Lower lobe of right lung (tissue), 2 donors: ENCODE results near the gene PLA2G5. TPM values are rescaled to one million over a fixed set of nuclear protein-coding genes. Genes with fewer than 3 reads are reported as not detected.

Source experiments
- ATAC-seq, 2 donors: fragments of 200-7000 bp; cut with Tn5 transposase; one replicate each; pipeline ENCODE4 v1.9.1; 2020 to 2022; ENCODE audit warnings: mild to moderate bottlenecking in 2 of 2, moderate library complexity in 2 of 2
- DNase-seq: peaks from one replicate; pipeline ENCODE4 v3.0.0-alpha.2; 2020
- H3K27ac ChIP-seq: fragments of 200-600 bp; one replicate; pipeline ENCODE4 v1.8.0; 2022
- H3K27me3 ChIP-seq: fragments of 200-600 bp; one replicate; pipeline ENCODE4 v1.8.0; 2022; ENCODE audit warnings: low read depth
- H3K36me3 ChIP-seq: fragments of 200-600 bp; one replicate; pipeline ENCODE4 v1.8.0; 2022; ENCODE audit warnings: mild to moderate bottlenecking
- H3K4me1 ChIP-seq: fragments of 200-600 bp; one replicate; pipeline ENCODE4 v1.8.0; 2022
- H3K4me3 ChIP-seq: fragments of 200-600 bp; one replicate; pipeline ENCODE4 v1.8.0; 2022; ENCODE audit warnings: mild to moderate bottlenecking
- H3K9me3 ChIP-seq: fragments of 200-600 bp; one replicate; pipeline ENCODE4 v1.8.0; 2022
- intact Hi-C: fragments of 100-400 bp; cut with DNase I; formaldehyde crosslinking; loops from one replicate; pipeline ENCODE4 v1.11.0; 2022
- total RNA-seq: library from RNA; stranded (reverse); fragmentation: NEBNext Ultra II Directional; extraction: Animal tissue kit (Norgen Biotek cat#: 25700); gene quantifications from one replicate; pipeline ENCODE4 v1.2.1, GENCODE V29; 2021
- TF ChIP-seq, protein P1 (sequence below): fragments of 200-600 bp; IDR thresholded peaks from one replicate; pipeline ENCODE4 v1.8.0; 2022; ENCODE audit warnings: antibody characterized with exemption, mild to moderate bottlenecking
- donor health status: DM: no; HTN: yes; CAD: no; lungs with severe emphysema.

The PLA2G5 gene
- total RNA-seq, 1 donor from 2014 or later: 7.4 TPM

DNA sequence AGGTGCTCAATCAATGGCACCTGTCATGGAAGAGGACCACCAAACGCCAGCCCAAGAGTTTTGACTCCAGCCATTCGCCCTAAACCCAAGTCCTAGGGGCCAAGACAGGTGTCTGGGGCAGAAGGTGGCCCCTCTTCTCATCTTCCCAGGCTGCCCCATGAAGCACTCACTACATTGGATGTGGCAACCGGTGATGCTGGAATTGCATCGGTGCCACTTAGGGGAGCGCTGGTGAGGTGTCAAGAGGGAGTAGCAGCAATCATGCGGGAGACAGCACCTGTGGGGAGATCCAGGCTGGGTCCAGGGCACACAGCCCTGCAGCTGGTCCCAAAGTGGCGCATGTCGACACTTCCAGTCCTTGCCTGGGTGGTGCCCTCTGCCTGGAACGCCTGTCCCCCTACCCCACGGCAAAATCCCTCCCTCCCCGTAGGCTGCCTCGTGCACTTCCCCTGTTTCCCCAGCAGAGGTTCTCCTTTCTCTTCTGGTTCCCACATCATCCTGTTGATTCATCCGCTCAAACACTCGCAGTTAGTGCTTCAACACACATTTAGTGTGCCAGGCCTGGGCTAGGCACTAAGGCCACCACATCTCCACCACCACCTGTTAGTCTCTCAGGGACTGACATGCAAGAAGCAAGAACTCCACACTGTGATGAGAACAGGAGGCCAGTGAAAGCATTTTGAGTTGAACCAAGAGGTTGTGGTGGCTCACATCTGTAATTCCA, 30.8 kb downstream of the PLA2G5 start:
- no peaks in the 10 kb centered on the region for H3K27me3 ChIP-seq
- TF ChIP-seq, protein P1, sequence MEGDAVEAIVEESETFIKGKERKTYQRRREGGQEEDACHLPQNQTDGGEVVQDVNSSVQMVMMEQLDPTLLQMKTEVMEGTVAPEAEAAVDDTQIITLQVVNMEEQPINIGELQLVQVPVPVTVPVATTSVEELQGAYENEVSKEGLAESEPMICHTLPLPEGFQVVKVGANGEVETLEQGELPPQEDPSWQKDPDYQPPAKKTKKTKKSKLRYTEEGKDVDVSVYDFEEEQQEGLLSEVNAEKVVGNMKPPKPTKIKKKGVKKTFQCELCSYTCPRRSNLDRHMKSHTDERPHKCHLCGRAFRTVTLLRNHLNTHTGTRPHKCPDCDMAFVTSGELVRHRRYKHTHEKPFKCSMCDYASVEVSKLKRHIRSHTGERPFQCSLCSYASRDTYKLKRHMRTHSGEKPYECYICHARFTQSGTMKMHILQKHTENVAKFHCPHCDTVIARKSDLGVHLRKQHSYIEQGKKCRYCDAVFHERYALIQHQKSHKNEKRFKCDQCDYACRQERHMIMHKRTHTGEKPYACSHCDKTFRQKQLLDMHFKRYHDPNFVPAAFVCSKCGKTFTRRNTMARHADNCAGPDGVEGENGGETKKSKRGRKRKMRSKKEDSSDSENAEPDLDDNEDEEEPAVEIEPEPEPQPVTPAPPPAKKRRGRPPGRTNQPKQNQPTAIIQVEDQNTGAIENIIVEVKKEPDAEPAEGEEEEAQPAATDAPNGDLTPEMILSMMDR: peak; percentile 83
- no peaks in the 10 kb centered on the region for H3K9me3 ChIP-seq
- no peak overlapping the region for H3K4me3 ChIP-seq
- DNase-seq (no peak), ATAC-seq (peak; percentile 84 to 85)
- H3K4me1 ChIP-seq: peaks cover 15% of the 10 kb centered on the region
- H3K27ac ChIP-seq: no peak overlapping the region
- no peaks in the 10 kb centered on the region for H3K36me3 ChIP-seq
- intact Hi-C loops: no loop called here

DNA sequence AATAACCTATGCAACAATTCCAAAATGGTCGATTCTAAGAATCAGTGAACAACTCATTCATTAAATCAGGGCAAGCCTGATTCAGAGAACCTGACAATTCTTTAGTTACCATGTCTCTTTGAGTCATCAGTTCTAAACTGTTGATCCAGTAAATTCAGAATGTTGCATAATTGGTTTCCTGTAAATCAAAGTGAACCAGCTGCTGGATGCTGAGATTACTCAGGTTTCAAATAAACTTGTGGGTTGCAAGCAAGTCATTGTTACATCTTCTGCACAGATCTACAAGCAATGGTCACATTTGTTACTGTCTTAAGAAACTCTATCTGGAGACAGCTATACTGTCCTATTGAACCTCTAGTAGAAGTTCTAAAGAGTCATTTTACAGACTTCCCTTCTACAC, 32.9 kb downstream of the PLA2G5 start:
- no peaks in the 10 kb centered on the region for H3K36me3 ChIP-seq
- no peak overlapping the region for H3K27ac ChIP-seq
- ATAC-seq (no peak), DNase-seq (no peak)
- no peaks in the 10 kb centered on the region for H3K27me3 ChIP-seq
- no peak overlapping the region for H3K4me3 ChIP-seq
- H3K9me3 ChIP-seq: no peaks in the 10 kb centered on the region
- peaks cover 15% of the 10 kb centered on the region for H3K4me1 ChIP-seq
- intact Hi-C loops: no loop called here
- TF ChIP-seq, protein P1: no peak

DNA sequence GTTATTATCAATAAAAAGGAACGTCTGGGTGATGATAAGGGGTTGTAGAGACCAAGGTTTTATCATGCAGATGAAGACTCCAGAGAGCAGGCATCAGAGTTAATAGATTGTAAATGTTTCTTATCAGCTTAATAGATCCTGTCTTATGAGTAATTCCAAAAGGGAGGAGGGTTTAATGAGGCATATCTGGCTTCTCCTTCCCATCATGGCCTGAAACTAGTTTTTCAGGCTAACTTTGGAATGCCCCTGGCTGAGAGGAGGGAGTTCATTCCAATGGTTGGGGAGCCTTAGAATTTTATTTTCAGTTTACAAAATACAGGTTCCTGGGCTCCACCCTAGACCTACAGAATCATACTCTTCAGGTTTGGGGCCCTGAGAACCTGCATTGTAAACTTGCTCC, 35.9 kb downstream of the PLA2G5 start:
- no peaks in the 10 kb centered on the region for H3K36me3 ChIP-seq
- H3K27ac ChIP-seq: no peak overlapping the region
- ATAC-seq (no peak), DNase-seq (no peak)
- intact Hi-C loops: no loop called here
- H3K4me1 ChIP-seq: peaks cover 15% of the 10 kb centered on the region
- no peaks in the 10 kb centered on the region for H3K27me3 ChIP-seq
- H3K4me3 ChIP-seq: no peak overlapping the region
- no peaks in the 10 kb centered on the region for H3K9me3 ChIP-seq
- TF ChIP-seq, protein P1: no peak

DNA sequence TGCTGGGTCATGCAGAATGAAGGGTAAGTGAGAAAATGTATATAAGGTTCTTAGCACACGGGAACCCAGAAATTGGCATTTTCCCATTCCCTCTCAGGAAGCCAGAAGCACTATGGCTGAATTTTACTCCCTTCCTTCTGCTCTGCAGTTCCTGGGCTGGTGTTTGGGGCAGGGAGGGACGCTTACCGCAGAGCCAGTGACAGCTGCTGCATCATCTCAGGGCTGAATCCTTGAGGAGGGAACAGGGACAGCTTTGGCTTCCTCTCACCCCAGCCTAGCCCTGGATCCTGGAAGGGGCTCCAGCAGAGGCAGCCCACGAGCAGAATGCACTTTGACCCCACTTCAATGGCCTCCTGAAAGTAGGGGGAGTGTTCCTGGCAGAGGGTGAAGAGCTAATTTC, 37.4 kb downstream of the PLA2G5 start:
- Histone ChIP-seq H3K4me1 (peaks cover 5% of the 10 kb centered on the region), H3K27ac (no peak overlapping the region), H3K9me3 (no peaks in the 10 kb centered on the region), H3K36me3 (no peaks in the 10 kb centered on the region), H3K4me3 (no peak overlapping the region), H3K27me3 (peaks cover 1% of the 10 kb centered on the region)
- DNase-seq: no peak
- intact Hi-C loops: no loop called here
- TF ChIP-seq, protein P1: no peak
- ATAC-seq: no peak

DNA sequence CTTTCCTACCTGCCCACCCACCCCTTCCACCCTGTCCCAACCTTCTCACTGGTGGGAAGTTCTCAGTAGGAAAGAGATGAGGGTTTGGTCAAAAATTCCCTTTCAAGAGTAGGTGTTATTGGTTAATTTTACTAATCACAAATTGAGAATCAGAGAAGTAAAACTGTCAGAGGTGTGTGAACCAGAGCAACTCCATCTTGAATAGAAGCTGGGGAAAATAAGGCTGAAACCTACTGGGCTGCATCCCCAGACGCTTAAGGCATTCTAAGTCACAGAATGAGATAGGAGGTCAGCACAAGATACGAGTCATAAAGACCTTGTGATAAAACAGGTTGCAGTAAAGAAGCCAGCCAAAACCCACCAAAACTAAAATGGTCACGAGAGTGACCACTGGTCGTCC, 37.8 kb downstream of the PLA2G5 start:
- Histone ChIP-seq H3K36me3 (no peaks in the 10 kb centered on the region), H3K27me3 (peaks cover 6% of the 10 kb centered on the region), H3K27ac (no peak overlapping the region), H3K9me3 (no peaks in the 10 kb centered on the region), H3K4me3 (no peak overlapping the region), H3K4me1 (peaks cover 5% of the 10 kb centered on the region)
- DNase-seq (no peak), ATAC-seq (no peak)
- intact Hi-C loops: no loop called here
- TF ChIP-seq, protein P1: no peak
